HG03139 (cell line): ENCODE measurements around the gene EBF3.

Experiments
- ATAC-seq: cut with Tn5 transposase; IDR thresholded peaks from one replicate; pipeline ENCODE4 v1.9.1; 2021; ENCODE audit not compliant: unreplicated experiment

EBF3 gene

GRCh38 chr10:129892548-129893052 lies 71.5 kb downstream of the EBF3 start:
- no peak for ATAC-seq

- ATAC-seq: no peak
Measured at GRCh38 chr10:129891806-129892205, 72.3 kb downstream of the EBF3 start.

GRCh38 chr10:129890170-129890569 lies 73.9 kb downstream of the EBF3 start:
- ATAC-seq: no peak

DNA sequence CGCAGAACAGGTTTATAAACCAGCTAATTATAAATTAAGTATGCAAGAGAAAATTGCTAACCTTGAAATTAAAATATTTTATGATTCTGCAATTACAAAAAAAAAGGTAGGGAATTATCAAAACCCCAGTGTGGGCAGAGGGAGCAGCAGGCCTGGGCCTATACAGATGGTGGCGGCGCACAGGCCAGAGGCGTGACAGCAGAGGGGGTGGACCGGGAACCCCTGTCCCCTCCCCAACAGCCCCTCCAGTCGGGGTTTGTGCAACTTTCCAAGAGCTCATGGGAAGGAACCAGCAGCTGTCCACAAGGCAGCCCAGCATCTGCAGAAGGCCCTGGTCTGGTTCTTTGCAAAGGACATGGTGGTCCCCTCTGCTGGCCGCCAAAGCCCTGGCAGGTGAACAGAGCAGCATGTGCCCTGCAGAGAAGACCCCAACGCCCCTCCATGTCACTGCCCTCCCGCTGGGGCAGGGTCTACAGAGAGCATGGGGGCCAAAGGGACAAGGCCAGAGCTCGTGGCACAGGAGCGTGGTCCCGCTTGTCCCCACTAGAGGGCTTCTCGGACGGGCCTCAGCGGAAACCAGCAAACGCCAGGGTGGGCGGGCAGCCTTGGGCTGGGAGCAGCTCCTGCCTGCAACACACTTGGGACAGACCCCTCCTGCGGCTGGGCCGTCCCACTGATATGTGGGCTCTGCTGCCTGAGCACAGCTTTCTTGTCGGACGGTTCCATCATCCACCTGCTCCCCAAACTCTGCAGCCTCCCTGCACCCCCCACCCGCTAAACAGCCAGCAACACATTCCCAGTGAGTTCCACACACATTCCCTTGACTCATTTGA lies 75.1 kb downstream of the EBF3 start:
- ATAC-seq: peak; percentile 75

DNA sequence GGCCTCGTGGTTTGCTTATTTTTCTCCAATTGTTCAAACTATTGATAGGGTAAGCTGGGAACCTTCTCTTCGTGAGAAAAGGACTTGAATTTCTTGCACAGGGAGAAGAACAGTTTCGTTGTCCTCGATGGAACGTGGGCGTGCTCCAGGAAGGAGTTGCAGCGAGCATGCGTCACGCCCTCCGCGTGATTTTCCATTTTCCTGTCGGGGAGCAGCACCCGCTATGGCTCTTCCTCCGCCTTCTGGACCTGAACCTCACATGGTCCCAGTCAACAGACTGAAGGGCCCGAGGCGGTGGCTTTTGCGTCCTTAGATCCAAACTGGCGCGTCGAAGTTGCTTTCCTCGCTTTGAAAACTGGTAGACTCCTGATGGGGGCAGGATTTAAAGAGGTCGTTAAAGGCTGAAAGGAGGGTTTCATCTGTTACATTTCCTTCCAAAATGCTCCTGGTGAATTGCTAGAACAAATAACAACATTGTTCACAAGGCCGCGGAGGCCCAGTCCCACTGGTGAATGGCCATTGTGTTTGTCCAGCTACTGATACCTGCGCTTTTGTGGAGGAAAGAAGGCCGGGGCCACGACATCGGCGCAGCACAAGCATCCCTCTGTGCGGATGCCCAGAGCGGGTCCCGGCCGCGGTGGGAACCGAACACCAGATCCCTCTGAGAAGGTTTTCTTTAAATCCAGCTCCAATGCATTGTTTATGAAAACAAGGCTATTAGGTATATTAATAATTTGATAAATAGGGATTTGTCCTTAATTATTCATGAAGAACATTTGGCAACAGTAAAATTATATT lies 75.9 kb downstream of the EBF3 start:
- ATAC-seq: no peak

- ATAC-seq: no peak
Measured at GRCh38 chr10:129887381-129887905, 76.6 kb downstream of the EBF3 start.

DNA sequence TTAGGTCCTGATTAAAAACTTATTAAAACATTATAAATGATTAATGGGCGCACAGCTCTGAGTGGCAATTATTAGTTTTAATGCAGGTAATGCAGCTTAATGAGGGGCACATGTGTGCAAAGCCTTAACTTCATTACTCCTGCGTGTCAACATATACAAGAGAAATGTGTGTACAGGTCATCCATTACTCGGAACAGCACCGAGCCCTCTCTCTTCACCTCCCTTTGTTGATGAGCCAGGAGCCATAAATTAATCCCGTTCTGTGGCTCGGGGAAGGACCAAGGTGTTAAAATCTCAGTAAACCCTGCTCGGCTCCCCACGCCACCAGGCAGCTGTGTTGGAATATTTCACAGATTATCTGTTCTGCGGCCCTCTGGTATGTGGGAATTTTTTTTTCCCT lies 77.8 kb downstream of the EBF3 start:
- no peak for ATAC-seq

GRCh38 chr10:129885526-129885925 lies 78.5 kb downstream of the EBF3 start:
- ATAC-seq: no peak

- ATAC-seq: no peak
Measured at GRCh38 chr10:129884398-129885078, 79.5 kb downstream of the EBF3 start.

DNA sequence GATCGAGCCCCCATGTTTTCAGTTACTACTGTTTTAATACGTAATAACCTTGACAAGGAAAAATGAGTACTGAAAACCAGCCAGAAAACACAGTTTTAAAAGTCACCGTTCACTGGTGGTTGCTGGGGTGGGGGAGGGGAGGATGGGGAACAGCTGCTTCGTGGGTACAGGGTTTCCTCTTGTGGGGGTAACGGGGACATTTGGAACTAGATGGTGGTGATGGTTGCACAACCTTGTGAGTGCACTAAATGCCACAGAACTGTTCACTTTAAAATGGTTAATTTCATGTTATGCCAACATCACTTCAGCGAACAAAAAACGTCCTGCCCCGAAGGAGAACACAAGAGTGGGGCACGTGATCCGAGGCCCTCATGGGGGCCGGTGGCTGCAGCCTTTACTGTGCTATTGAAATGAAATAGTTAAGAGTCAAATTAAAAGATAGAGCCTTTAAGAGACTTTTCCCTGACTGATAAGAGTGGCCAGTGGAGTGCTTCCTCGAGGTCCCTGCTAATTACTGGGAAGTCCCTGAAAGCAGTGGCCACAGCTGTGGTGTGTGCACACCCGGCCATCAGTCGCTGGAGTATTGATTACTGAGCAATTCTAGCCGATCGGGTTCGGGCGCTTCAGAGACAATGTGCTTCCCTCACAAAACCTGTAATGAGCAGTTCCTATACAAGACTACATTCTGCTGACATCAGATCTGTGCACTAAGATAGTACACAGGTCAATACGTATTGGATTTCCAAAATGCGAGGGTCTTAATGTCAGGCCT lies 80.3 kb downstream of the EBF3 start:
- no peak for ATAC-seq

DNA sequence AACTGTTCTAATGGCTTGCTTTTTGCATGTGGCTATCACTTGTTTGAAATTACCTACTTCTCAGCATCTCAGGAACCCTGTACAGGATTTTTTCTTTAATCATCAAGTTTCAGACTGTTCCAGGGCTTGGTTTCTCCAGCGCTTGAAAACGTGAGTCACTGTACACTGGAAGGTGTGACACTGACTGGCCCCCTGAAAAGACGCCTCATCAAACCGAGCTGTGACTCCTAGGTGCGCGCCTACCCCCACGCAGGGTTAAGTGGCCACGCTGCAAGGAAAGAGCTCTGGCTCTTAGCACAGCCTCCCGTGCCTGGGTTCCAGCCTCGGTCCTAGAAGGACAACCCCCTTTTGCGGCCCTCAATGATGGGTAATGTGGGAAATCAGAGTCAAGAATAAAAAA lies 81.0 kb downstream of the EBF3 start:
- no peak for ATAC-seq

DNA sequence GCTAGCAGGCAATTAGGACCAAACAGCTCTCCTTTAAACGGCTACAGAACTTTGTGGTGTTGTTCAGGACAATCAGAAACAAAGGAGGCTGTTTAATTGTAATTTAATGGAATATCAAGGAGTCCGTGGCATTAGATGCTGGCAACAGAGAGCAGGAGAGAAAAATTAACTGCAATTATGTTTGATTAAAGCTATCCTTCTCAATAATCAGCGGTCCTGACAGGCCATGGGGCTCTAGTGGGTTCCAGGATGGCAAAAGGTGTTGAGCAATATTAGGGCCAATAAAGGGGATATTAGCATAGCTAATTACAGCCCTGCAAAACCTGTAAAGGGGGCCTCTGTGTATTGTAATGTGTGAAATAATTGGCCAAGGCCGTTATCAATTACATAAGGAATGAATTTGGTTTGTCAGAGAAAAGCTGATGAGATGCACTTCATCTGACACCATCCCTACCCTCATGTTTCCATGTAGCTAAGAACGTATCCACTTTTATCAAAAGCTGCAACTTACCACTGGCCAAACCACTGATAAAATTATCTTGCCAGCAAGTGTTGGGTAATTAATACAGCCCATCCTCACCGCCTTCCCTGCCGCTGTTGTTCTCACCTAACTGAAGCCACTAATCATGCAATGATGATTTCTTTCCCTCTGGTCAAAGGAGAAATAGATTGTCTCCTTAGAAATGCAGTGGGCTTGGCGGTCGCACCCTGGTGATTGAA lies 81.6 kb downstream of the EBF3 start:
- no peak for ATAC-seq

GRCh38 chr10:129881641-129882040 lies 82.4 kb downstream of the EBF3 start:
- no peak for ATAC-seq

DNA sequence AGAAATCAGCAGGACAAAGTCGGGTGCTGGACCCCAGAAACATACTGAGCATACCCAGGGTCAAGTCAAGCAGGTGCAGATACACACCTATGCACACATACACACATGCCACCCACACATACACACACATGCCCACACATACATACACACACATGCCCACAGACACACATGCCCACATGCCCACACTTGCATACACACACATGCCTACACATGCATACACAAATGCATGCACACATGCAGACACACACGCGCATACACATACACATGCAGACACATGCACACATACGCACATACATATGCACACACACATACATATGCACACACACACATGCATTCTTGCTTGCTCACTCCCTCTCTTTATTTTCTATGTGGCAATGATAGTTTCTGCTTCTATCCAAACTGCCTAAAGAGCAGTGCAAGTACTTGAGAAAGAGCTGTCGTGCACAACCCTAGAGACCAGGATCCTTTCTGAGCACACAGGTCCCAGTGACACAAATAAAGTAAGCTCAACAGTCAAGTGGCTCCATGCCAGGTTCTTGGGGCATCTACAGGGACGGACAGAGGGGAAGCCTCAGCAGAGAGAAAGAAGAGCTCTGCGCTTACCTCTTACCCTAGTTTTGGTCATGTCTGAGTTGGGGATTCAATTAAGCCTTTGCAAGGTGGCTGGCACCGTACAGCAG lies 83.7 kb downstream of the EBF3 start:
- no peak for ATAC-seq

- no peak for ATAC-seq
Measured at GRCh38 chr10:129879655-129880054, 84.4 kb downstream of the EBF3 start.

GRCh38 chr10:129878835-129879234 lies 85.2 kb downstream of the EBF3 start:
- no peak for ATAC-seq

GRCh38 chr10:129877773-129878371 lies 86.2 kb downstream of the EBF3 start:
- no peak for ATAC-seq

DNA sequence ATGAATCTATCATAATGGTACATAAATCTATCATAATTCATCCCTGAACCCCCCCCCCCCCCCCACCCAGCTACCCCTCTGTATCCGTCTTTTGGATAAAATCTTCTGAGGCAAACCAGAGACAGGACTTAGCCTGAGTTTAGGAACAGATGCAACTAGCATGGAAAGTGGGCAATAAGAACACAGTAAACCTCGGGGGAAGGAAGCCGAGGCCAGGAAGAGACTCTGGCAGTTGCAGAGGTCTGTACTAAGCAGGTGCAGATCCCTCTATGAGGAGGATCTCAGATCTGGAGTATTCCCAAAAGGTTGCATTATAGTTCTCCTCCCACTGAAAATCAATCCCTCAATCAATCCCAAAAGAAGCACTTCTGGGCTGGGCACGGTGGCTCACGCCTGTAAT lies 87.2 kb downstream of the EBF3 start:
- ATAC-seq: no peak
